HG03139 (cell line): ENCODE results near the gene VSIG1.
A peak's percentile ranks its signal among the peaks of the same experiment; 100 is the strongest.

Source experiments
- ATAC-seq: cut with Tn5 transposase; IDR thresholded peaks from one replicate; pipeline ENCODE4 v1.9.1; 2021; ENCODE audit not compliant: unreplicated experiment

VSIG1 gene

GRCh38 chrX:108064001-108064400 lies 19.1 kb downstream of the VSIG1 start:
- ATAC-seq = no peak

DNA sequence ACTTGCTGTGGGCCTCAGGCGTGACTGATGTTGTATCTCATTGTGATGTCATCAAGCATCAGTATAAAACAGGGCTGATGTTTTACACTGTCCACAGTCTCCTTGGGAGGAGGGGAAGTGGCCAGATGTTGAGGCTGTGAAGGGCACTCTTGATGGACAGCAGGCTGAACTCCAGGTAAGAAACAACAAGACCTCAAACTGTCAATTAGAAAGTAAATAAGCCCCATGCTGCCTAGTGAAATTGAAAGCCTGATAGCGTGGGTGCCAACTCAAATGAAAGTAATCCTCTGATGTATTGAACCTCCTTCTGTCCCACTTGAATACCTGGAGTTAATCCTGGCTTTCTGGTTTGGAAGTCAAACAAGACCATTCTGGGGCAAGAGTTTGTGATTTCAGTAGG lies 19.7 kb downstream of the VSIG1 start:
- ATAC-seq = no peak

- no peak for ATAC-seq
Measured at GRCh38 chrX:108068121-108068520, 23.3 kb downstream of the VSIG1 start.

DNA sequence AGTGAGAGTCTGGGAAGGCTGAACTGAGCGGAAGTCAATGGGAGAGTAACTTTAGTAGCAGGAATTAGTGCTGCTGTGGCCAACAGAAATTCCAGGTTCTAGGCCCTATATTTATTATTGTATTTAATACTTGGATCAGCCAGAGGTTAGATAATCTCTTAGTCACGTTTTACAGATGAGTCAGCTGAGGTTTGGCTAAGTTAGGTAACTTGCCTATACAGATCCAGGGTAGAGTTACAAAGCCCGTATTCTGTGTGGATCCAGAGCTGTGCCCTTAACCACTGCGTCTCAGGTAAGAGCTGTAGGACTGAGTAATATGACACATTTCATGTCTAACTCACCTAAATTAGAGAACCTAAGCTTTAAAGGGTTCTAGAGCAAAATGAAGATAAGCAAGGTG lies 26.0 kb downstream of the VSIG1 start:
- ATAC-seq = no peak

DNA sequence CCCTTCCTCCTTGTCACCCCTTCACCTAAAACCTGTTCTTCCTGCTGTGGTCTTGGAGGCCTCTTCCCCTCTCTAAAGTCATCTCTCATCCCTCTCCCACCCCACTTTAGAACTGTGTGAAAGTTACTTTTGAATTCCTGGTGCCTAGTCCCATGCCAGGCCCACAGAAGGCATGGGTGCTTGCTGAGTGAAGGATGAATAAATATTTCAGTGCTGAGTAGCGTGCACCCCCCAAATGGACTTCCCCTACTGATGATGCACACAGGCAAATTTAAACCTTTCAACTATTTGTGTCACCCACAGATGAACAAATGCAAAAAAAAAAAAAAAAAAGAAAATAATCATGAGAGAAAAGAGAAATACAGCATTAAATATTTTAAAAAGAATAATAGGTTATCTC lies 26.7 kb downstream of the VSIG1 start:
- ATAC-seq = no peak

GRCh38 chrX:108072746-108073145 lies 27.9 kb downstream of the VSIG1 start:
- ATAC-seq = no peak

DNA sequence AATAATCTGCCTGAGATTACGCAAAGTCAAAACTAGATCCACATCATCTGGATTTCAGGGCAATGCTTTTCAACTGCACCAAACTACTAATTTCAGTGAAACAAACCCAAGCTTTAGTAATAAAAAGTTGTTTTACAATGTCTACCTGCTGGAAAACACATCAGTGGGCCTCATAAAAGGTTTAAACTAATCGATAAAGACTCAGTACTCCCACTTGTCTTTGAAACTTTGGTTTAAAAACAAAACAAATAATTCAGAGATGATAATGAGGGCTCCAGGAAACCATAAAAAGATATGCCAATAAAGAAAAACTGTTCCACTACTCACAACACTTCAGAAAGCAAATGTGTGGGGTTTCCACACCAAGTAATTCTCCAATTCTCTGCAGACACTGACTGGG lies 36.2 kb downstream of the VSIG1 start:
- ATAC-seq = no peak

DNA sequence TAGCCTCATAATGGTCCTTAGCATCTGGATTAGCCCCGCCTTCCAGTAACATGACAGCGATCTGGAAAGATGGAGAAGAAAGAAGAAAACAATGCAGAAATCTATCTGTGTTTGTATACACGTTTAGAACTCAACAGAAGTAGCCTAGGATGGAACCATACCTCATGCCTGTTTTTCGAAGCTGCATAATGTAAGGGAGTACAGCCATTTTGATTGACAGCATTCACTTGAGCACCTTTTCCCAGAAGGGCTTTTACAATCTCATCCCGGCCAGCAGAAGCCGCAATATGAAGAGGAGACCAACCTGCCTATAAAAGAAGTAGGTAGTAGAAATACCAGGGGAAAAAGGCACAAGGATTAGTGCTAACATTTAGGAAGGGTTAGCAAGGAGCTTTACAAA lies 42.9 kb downstream of the VSIG1 start:
- ATAC-seq = no peak

- no peak for ATAC-seq
Measured at GRCh38 chrX:108088511-108088910, 43.6 kb downstream of the VSIG1 start.

GRCh38 chrX:108090491-108091263 lies 45.8 kb downstream of the VSIG1 start:
- no peak for ATAC-seq

- peak; percentile 97 for ATAC-seq
Measured at GRCh38 chrX:108091264-108091877, 46.5 kb downstream of the VSIG1 start, which contains the start of the genes ATG4A and PSMD10. ATG4A (plus strand) TSS chrX:108091778; CDS start chrX:108091827, 49 bp downstream. PSMD10 (minus strand) TSS chrX:108091542; CDS start chrX:108091520, 22 bp downstream.

DNA sequence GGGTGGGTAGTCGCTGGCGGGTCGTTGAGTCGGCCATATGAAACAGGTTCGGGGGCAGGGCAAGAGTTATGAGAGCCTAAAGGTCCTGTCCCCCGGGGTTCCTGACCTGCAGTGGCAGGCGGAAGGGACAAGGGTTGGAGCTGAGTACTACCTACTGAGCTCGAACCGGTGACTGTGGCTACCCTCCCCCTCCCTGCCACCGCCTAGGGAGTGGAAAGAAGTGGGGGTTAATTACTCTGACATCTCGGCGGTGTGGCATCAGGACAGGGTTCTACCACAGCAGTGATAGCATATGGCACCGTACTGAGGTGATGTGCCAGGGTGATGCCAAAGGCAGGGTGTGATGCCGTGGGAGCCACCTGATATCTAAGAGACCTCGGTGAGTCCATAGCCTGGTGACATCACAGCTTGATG lies 47.0 kb downstream of the VSIG1 start:
- ATAC-seq = peak; percentile 30

DNA sequence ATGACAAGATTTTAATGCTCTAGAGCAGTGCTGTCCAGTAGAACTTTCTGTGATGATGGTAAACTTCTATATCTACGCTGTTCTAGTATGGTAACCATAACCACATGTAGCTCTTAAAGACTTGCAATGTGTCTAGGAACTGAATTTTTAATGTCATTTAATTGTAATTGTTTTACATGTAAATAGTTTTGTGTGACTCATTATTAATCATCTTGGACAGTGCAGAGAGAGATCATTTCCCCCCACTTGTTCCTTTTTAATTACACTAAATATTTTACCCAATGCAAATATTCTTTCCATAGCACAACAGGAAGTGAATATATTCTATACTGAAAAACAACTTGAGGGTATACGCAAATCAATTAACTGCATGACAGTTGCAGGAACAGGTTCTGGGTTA lies 52.5 kb downstream of the VSIG1 start:
- ATAC-seq = no peak

- ATAC-seq = no peak
Measured at GRCh38 chrX:108105473-108105872, 60.6 kb downstream of the VSIG1 start.

GRCh38 chrX:108114541-108114940 lies 69.7 kb downstream of the VSIG1 start:
- no peak for ATAC-seq

DNA sequence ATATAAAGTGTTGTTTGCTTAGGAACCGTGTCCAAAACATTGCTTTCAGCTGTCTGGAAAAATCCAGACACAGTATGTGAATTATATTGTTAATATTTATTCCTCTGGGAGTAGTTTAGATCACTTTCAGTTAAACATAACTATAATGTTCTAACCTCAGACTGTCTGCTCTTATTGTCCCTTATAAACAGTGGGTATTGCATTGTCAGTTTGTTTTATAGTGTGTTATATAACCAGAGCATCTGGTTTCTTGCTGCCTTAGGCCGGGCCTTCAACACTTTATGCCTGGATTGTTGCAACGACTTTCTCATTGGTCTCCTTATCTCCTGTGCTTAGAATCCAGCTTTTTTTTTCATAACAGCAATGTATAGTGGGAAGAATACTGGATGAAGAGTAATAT lies 73.1 kb downstream of the VSIG1 start:
- no peak for ATAC-seq

DNA sequence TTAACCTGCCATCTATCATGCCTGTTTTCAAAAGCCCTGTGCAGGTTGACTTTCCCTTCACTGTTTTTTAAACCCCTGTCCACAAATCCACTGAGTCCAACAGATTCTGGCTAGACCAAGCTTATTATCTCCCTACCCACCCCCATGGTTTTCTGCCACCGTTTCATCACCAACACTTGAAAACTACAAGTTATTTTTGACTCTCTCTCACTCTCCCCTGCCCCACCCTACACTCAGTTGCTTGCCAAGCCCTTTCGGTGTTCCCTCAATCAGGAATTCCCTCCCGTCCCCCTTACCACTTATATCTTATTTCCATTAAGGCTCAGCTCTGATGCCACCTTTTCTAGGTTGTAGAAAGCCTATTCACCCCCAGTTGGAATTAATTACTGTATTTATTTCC lies 76.4 kb downstream of the VSIG1 start:
- ATAC-seq = no peak

GRCh38 chrX:108122748-108123147 lies 77.9 kb downstream of the VSIG1 start:
- ATAC-seq = no peak

DNA sequence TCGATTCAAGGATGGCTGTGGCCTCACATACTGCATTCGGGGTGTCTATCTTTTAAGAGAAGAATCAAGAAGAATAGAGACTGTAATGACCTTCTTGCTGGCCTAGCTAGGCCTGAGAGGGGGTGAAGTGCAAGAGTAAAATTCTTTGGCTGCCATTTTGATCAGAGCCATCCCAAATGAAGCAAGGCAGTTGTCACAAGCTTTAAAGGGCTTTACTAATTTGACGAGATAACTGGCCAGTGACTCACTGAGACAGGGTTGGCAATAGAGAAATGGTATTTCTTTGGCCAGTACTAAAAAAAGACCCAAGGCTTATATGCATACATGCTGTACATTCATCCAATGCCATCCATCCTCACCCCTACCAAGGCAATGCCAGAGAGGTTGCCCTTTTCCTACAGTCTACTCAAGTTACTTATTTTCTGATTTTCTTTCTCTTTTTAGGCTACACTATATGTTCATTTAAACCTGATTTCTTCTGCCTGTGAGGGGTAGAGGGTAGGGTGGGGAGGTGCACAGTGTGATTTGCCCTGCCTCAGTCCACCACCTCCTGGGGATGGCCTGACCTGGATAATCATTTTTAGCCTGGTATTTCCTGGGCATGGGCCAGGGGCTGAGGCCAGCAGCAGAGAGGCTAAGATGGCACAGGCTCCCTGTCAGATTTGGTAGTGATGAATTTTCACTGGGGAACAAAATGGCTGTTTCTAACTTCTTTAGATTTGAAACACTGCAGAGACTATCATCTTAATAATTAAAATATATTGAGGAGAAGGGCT lies 78.9 kb downstream of the VSIG1 start:
- no peak for ATAC-seq

DNA sequence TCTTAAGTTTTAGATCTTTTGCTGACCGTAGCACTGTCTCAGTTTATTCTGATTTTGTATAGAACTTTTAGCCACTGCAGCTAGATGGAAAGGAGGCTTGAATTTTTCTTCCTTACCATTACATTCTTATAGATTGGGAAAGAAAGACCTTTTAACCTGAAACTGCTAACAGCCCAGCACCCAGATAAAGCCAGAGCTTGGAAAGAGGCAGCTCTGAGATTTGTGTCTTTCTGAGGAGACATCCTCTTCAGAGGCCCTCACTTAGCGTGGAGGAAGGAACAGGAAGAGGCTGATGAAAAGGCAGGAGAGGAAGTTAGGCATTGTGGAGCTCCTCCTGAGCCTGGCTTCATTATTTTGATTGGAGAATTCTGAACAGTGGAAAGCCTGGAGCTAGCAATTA lies 81.8 kb downstream of the VSIG1 start:
- ATAC-seq = no peak

DNA sequence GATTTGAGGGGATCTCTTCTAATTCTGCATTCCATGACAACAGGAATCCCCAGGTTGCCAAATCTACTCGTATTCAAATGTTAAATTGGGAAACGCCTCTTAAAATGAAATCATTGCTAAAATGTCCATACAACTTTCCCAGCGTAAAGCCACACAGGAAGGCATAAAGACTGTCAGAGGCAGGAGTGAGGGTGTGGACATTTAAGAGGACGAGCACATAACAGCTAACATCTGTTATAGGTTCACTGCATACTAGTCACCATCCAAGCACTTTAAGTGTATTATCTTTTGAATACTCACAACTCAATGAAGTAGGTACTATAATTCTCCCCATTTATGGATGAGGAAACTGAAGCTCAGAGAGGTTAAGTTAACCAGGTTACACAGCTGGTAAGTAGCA lies 82.3 kb downstream of the VSIG1 start:
- no peak for ATAC-seq
